ENCODE data around the gene HEBP2. TPM values are rescaled to one million over a fixed set of nuclear protein-coding genes. Genes with fewer than 3 reads are reported as not detected.
"Not testable (repeated sequence)": the region's sequence is repeated elsewhere in the genome, so short reads cannot be mapped to it uniquely, and the experiment has no call there.

HEBP2 gene
- total RNA-seq, 2 experiments from 2014 or later = 31.8 to 32.9 TPM

GRCh38 chr6:138421608-138422007, 17.6 kb downstream of the HEBP2 start:
- no peak for TF ChIP-seq CTCF (IDR thresholded peaks at IDR 0.05)
- Histone ChIP-seq H3K4me3 (ENCODE audit: low read length) (no peak overlapping the region), H3K36me3 (ENCODE audit: insufficient read depth, low read length) (peaks cover 14% of the 10 kb centered on the region), H3K27me3 (ENCODE audit: control insufficient read depth in 1 of 2, insufficient read depth in 2 of 2, low read length in 2 of 2) (no peaks in the 10 kb centered on the region), H3K27ac (ENCODE audit: low read depth in 1 of 2, low read length in 2 of 2) (no peak overlapping the region), H3K9me3 (ENCODE audit: control insufficient read depth in 1 of 2, insufficient read depth in 1 of 2, low read length in 2 of 2) (no peaks in the 10 kb centered on the region), H3K4me1 (ENCODE audit: insufficient read depth, low read length) (no peaks in the 10 kb centered on the region)
- Mint-ChIP-seq H3K4me1 (ENCODE audit: low read depth) (peaks cover 9% of the 10 kb centered on the region), H3K27ac (no peak overlapping the region), H3K4me3 (no peak overlapping the region), H3K27me3 (no peaks in the 10 kb centered on the region), H3K9me3 (no peaks in the 10 kb centered on the region), H3K36me3 (ENCODE audit: low read depth) (peaks cover 31% of the 10 kb centered on the region)
- ATAC-seq (ENCODE audit: poor library complexity) (no peak), DNase-seq (no peak)
- ChIA-PET POLR2A (interaction anchor here (1.0 kb wide), 1 partner anchor 16 kb away, joined by 3 read pairs; no protein-coding TSS in a partner anchor), CTCF (no interaction called here)
- intact Hi-C loops (cut with DNase I, micrococcal nuclease) = no loop called here

GRCh38 chr6:138422861-138423260, 18.8 kb downstream of the HEBP2 start:
- no peak for TF ChIP-seq CTCF (IDR thresholded peaks at IDR 0.05)
- H3K36me3 Mint-ChIP-seq (ENCODE audit: low read depth) = peaks cover 18% of the 10 kb centered on the region
- no peak overlapping the region for H3K27ac ChIP-seq (ENCODE audit: low read depth in 1 of 2, low read length in 2 of 2)
- ChIA-PET CTCF (no interaction called here), POLR2A (interaction anchor here (0.8 to 1.1 kb wide), 3 partner anchors 17 to 33 kb away, joined by 3 read pairs; partner anchors contain the start of gene HEBP2)
- no peaks in the 10 kb centered on the region for H3K9me3 Mint-ChIP-seq
- intact Hi-C loops (cut with DNase I, micrococcal nuclease) = no loop called here
- peaks cover 10% of the 10 kb centered on the region for H3K36me3 ChIP-seq (ENCODE audit: insufficient read depth, low read length)
- H3K27me3 Mint-ChIP-seq = no peaks in the 10 kb centered on the region
- no peaks in the 10 kb centered on the region for H3K4me1 ChIP-seq (ENCODE audit: insufficient read depth, low read length)
- peaks cover 9% of the 10 kb centered on the region for H3K4me1 Mint-ChIP-seq (ENCODE audit: low read depth)
- H3K4me3 Mint-ChIP-seq = no peak overlapping the region
- H3K27me3 ChIP-seq (ENCODE audit: control insufficient read depth in 1 of 2, insufficient read depth in 2 of 2, low read length in 2 of 2) = no peaks in the 10 kb centered on the region
- no peak for ATAC-seq (ENCODE audit: poor library complexity)
- no peak overlapping the region for H3K4me3 ChIP-seq (ENCODE audit: low read length)
- no peak for DNase-seq
- H3K9me3 ChIP-seq (ENCODE audit: control insufficient read depth in 1 of 2, insufficient read depth in 1 of 2, low read length in 2 of 2) = no peaks in the 10 kb centered on the region
- H3K27ac Mint-ChIP-seq = no peak overlapping the region

GRCh38 chr6:138424004-138424904, 20.2 kb downstream of the HEBP2 start:
- Mint-ChIP-seq H3K9me3 (no peaks in the 10 kb centered on the region), H3K27ac (no peak overlapping the region)
- intact Hi-C loops (cut with DNase I, micrococcal nuclease) = no loop called here

GRCh38 chr6:138425256-138425655, 21.2 kb downstream of the HEBP2 start:
- POLR2A ChIA-PET = interaction anchor here (1.3 kb wide), 1 partner anchor 30 kb away, joined by 6 read pairs; no protein-coding TSS in a partner anchor
- H3K9me3 ChIP-seq (ENCODE audit: control insufficient read depth in 1 of 2, insufficient read depth in 1 of 2, low read length in 2 of 2); DNase-seq; H3K27ac ChIP-seq (ENCODE audit: low read depth in 1 of 2, low read length in 2 of 2); H3K4me3 Mint-ChIP-seq; CTCF ChIA-PET; H3K4me1 ChIP-seq (ENCODE audit: insufficient read depth, low read length); H3K27me3 ChIP-seq (ENCODE audit: control insufficient read depth in 1 of 2, insufficient read depth in 2 of 2, low read length in 2 of 2); H3K36me3 Mint-ChIP-seq (ENCODE audit: low read depth); H3K4me3 ChIP-seq (ENCODE audit: low read length); H3K27ac Mint-ChIP-seq; H3K9me3 Mint-ChIP-seq; H3K36me3 ChIP-seq (ENCODE audit: insufficient read depth, low read length); H3K27me3 Mint-ChIP-seq; ATAC-seq (ENCODE audit: poor library complexity): not testable (repeated sequence)
- intact Hi-C loops (cut with DNase I, micrococcal nuclease) = loop anchor here in 1 of 2 experiments (5.0 kb wide), 2 partner anchors 308 to 342 kb away; no protein-coding TSS in a partner anchor
- peaks cover 15% of the 10 kb centered on the region for H3K4me1 Mint-ChIP-seq (ENCODE audit: low read depth)

More at GRCh38 chr6:138424004-138424904, 20.2 kb downstream of the HEBP2 start:
- Mint-ChIP-seq H3K4me1 (ENCODE audit: low read depth) (peaks cover 12% of the 10 kb centered on the region), H3K4me3 (no peak overlapping the region), H3K36me3 (ENCODE audit: low read depth) (peaks cover 4% of the 10 kb centered on the region), H3K27me3 (no peaks in the 10 kb centered on the region)
- POLR2A ChIA-PET = interaction anchor here (0.6 to 1.3 kb wide), 2 partner anchors 31 to 1116 kb away, joined by 3 to 6 read pairs; no protein-coding TSS in a partner anchor
- TF ChIP-seq CTCF (IDR thresholded peaks at IDR 0.05) = no peak
- H3K4me3 ChIP-seq (ENCODE audit: low read length) = no peak overlapping the region
- DNase-seq (no peak), ATAC-seq (ENCODE audit: poor library complexity) (no peak)
- H3K27ac ChIP-seq (ENCODE audit: low read depth in 1 of 2, low read length in 2 of 2) = no peak overlapping the region
- peaks cover 2% of the 10 kb centered on the region for H3K4me1 ChIP-seq (ENCODE audit: insufficient read depth, low read length)
- CTCF ChIA-PET = no interaction called here
- H3K36me3 ChIP-seq (ENCODE audit: insufficient read depth, low read length) = peaks cover under 1% of the 10 kb centered on the region
- H3K27me3 ChIP-seq (ENCODE audit: control insufficient read depth in 1 of 2, insufficient read depth in 2 of 2, low read length in 2 of 2) = no peaks in the 10 kb centered on the region
- H3K9me3 ChIP-seq (ENCODE audit: control insufficient read depth in 1 of 2, insufficient read depth in 1 of 2, low read length in 2 of 2) = no peaks in the 10 kb centered on the region

Data from CD4-positive, alpha-beta T cell (primary cell).